ENCODE results near the gene CALML5.

Gene CALML5

DNA sequence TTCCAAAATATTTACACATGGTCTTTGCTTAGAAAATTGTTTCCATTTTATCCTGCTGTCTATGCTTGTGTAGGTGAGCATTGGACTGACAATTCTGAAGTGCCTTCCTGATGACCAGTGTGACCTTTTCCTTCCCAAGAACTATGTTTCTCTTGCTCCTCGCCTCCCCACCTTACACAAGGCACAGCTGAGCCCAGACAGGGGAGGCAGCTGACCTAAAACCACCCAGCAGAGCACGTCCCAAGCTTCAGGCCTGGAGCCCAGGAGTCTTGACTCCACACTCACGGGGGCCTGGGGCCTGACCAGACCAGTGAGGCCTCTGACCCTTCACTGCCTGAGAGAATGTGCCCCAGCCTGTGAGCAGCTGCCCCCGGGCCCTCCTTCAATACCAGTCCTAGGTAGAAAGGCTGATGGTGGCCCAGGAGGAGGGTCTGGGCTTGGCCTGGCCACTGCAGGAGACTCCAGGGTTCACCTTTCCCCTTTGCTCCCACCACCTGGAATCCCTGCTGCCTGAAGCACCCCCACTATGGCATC, 7.0 kb downstream of the CALML5 start:
- no peak overlapping the region for H3K9ac ChIP-seq (ENCODE audit: low read length)
- H3K79me2 ChIP-seq (ENCODE audit: insufficient read depth, low read length) = no peaks in the 10 kb centered on the region
- no peak overlapping the region for H3K4me3 ChIP-seq (ENCODE audit: insufficient read depth, low read length, poor library complexity, severe bottlenecking)
- no peaks in the 10 kb centered on the region for H4K20me1 ChIP-seq (ENCODE audit: low read depth, low read length)
- no peaks in the 10 kb centered on the region for H3K27me3 ChIP-seq (ENCODE audit: low read length)
- H3K9me2 ChIP-seq (replicated peaks; ENCODE audit: insufficient read depth, low read length) = no peaks in the 10 kb centered on the region
- no peaks in the 10 kb centered on the region for H3K9me3 ChIP-seq (ENCODE audit: insufficient read depth, low read length)
- H3K36me3 ChIP-seq (ENCODE audit: low read length) = no peaks in the 10 kb centered on the region
- H3K27ac ChIP-seq (ENCODE audit: low read depth, low read length) = no peak overlapping the region
- no peak overlapping the region for H3K4me2 ChIP-seq (ENCODE audit: low read depth, low read length, poor library complexity, severe bottlenecking)
- no peak for TF ChIP-seq EZH2phosphoT487 (conservative IDR thresholded peaks at IDR 0.05; ENCODE audit: low read length)
- TF ChIP-seq, protein P1, sequence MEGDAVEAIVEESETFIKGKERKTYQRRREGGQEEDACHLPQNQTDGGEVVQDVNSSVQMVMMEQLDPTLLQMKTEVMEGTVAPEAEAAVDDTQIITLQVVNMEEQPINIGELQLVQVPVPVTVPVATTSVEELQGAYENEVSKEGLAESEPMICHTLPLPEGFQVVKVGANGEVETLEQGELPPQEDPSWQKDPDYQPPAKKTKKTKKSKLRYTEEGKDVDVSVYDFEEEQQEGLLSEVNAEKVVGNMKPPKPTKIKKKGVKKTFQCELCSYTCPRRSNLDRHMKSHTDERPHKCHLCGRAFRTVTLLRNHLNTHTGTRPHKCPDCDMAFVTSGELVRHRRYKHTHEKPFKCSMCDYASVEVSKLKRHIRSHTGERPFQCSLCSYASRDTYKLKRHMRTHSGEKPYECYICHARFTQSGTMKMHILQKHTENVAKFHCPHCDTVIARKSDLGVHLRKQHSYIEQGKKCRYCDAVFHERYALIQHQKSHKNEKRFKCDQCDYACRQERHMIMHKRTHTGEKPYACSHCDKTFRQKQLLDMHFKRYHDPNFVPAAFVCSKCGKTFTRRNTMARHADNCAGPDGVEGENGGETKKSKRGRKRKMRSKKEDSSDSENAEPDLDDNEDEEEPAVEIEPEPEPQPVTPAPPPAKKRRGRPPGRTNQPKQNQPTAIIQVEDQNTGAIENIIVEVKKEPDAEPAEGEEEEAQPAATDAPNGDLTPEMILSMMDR (IDR thresholded peaks at IDR 0.05; ENCODE audit: insufficient read depth, low read length, poor library complexity, severe bottlenecking) = no peak
- no peak overlapping the region for H2AFZ ChIP-seq (ENCODE audit: low read depth, low read length, severe bottlenecking)
- no peaks in the 10 kb centered on the region for H3F3A ChIP-seq (ENCODE audit: insufficient read depth)

DNA sequence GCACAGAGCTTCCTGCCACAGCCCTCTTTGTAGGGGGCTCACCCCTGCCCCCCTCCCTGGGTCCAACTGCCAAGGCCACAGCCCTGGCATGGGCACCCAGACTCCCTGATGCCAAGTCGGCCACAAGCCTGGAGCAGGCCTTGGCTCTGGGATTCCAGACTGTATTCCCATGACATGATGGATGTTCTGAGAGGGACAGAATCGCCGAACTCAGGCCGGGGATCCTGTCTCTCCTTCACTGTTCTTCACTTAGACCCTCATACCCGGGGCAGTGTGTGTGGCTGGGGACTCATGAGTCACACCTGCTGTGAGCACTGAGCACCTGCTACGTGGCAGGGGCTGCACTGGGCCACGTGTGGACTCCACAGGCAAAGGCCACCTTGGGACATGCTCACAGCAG, 7.9 kb downstream of the CALML5 start:
- TF ChIP-seq, protein P1 (IDR thresholded peaks at IDR 0.05; ENCODE audit: insufficient read depth, low read length, poor library complexity, severe bottlenecking) = no peak
- no peak for TF ChIP-seq EZH2phosphoT487 (conservative IDR thresholded peaks at IDR 0.05; ENCODE audit: low read length)
- no peak overlapping the region for H3K9ac ChIP-seq (ENCODE audit: low read length)
- H3F3A ChIP-seq (ENCODE audit: insufficient read depth) = no peaks in the 10 kb centered on the region
- H3K27ac ChIP-seq (ENCODE audit: low read depth, low read length) = no peak overlapping the region
- no peaks in the 10 kb centered on the region for H3K36me3 ChIP-seq (ENCODE audit: low read length)
- no peaks in the 10 kb centered on the region for H3K27me3 ChIP-seq (ENCODE audit: low read length)
- no peaks in the 10 kb centered on the region for H4K20me1 ChIP-seq (ENCODE audit: low read depth, low read length)
- no peak overlapping the region for H2AFZ ChIP-seq (ENCODE audit: low read depth, low read length, severe bottlenecking)
- no peaks in the 10 kb centered on the region for H3K9me3 ChIP-seq (ENCODE audit: insufficient read depth, low read length)
- H3K4me2 ChIP-seq (ENCODE audit: low read depth, low read length, poor library complexity, severe bottlenecking) = no peak overlapping the region
- H3K9me2 ChIP-seq (replicated peaks; ENCODE audit: insufficient read depth, low read length) = no peaks in the 10 kb centered on the region
- H3K79me2 ChIP-seq (ENCODE audit: insufficient read depth, low read length) = no peaks in the 10 kb centered on the region
- no peak overlapping the region for H3K4me3 ChIP-seq (ENCODE audit: insufficient read depth, low read length, poor library complexity, severe bottlenecking)

DNA sequence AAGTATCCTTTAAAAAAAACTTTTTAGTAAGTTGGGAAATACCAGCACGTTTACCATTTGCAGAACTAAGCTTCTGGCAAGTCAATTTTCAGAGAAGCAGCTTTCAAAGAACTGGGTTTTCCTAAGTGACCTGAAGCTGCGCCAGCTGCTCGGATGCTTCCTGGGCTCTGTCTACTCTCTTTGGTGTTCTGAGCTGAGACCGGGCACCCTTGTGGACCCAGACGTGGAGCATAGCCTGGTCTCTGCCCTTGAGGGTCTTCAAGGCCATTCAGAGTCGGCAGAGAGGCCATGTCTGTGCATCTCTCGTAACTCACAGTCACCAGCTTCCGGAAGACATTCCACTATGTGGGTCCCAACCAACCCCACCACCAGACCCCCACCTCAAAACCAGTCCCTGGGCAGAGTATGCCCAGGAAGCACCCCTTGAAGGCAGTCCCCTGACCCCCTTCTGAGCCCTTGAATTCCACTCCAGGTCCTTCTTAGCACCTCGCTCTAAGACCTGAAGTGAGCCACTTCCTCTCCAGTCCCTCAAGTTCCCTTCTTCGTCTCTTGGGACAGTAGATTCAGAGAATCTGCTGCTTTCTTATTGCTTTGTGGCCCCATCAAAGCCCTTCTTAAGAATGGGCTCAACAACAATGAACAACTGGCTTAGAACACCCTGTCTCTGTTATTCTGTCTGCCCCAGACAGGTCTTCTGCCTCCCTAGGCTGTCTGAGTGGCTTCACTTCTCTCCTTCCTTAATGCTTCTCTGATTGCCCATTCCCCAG, 8.5 kb downstream of the CALML5 start:
- no peak for TF ChIP-seq EZH2phosphoT487 (conservative IDR thresholded peaks at IDR 0.05; ENCODE audit: low read length)

DNA sequence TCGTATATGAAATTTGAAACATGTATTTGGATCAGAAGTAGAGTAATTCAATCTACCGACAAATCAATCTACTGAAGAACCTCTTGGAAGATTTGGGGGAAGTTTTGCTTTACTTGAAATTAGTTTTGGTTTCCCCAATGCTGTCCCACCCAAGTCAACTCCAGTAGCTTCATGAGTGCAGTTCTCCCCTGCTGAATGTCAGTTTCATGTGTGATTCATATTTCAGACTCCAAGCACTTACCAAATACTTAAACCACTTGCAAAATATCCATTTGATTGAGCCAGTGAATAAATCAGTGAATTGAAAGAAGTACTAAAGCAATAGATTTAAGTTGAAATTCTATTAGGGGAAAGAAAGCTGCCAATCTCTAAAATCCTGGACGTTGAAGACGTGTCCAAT, 9.3 kb downstream of the CALML5 start:
- Histone ChIP-seq H3K36me3 (ENCODE audit: low read length) (no peaks in the 10 kb centered on the region), H3K27me3 (ENCODE audit: low read length) (no peaks in the 10 kb centered on the region), H4K20me1 (ENCODE audit: low read depth, low read length) (no peaks in the 10 kb centered on the region), H3K9ac (ENCODE audit: low read length) (no peak overlapping the region), H3K9me2 (replicated peaks; ENCODE audit: insufficient read depth, low read length) (no peaks in the 10 kb centered on the region), H3K79me2 (ENCODE audit: insufficient read depth, low read length) (no peaks in the 10 kb centered on the region), H2AFZ (ENCODE audit: low read depth, low read length, severe bottlenecking) (no peak overlapping the region), H3F3A (ENCODE audit: insufficient read depth) (no peaks in the 10 kb centered on the region), H3K9me3 (ENCODE audit: insufficient read depth, low read length) (no peaks in the 10 kb centered on the region), H3K27ac (ENCODE audit: low read depth, low read length) (no peak overlapping the region), H3K4me3 (ENCODE audit: insufficient read depth, low read length, poor library complexity, severe bottlenecking) (no peak overlapping the region), H3K4me2 (ENCODE audit: low read depth, low read length, poor library complexity, severe bottlenecking) (no peak overlapping the region)
- TF ChIP-seq EZH2phosphoT487 (conservative IDR thresholded peaks at IDR 0.05; ENCODE audit: low read length) = no peak
- TF ChIP-seq, protein P1 (IDR thresholded peaks at IDR 0.05; ENCODE audit: insufficient read depth, low read length, poor library complexity, severe bottlenecking) = no peak

More for the DNA sequence above, 8.5 kb downstream of the CALML5 start:
- no peaks in the 10 kb centered on the region for H4K20me1 ChIP-seq (ENCODE audit: low read depth, low read length)
- no peak overlapping the region for H3K4me3 ChIP-seq (ENCODE audit: insufficient read depth, low read length, poor library complexity, severe bottlenecking)
- H2AFZ ChIP-seq (ENCODE audit: low read depth, low read length, severe bottlenecking) = no peak overlapping the region
- H3K9me3 ChIP-seq (ENCODE audit: insufficient read depth, low read length) = no peaks in the 10 kb centered on the region
- no peak overlapping the region for H3K27ac ChIP-seq (ENCODE audit: low read depth, low read length)
- no peaks in the 10 kb centered on the region for H3K27me3 ChIP-seq (ENCODE audit: low read length)
- H3F3A ChIP-seq (ENCODE audit: insufficient read depth) = no peaks in the 10 kb centered on the region
- H3K79me2 ChIP-seq (ENCODE audit: insufficient read depth, low read length) = no peaks in the 10 kb centered on the region
- no peak overlapping the region for H3K4me2 ChIP-seq (ENCODE audit: low read depth, low read length, poor library complexity, severe bottlenecking)
- no peak overlapping the region for H3K9ac ChIP-seq (ENCODE audit: low read length)
- H3K9me2 ChIP-seq (replicated peaks; ENCODE audit: insufficient read depth, low read length) = no peaks in the 10 kb centered on the region
- no peaks in the 10 kb centered on the region for H3K36me3 ChIP-seq (ENCODE audit: low read length)
